Fibroblast of the conjunctiva (primary cell): ENCODE results near the gene MADCAM1.
A peak's percentile ranks its signal among the peaks of the same experiment; 100 is the strongest.

ENCODE experiments used
- DNase-seq: peaks from one replicate; pipeline ENCODE4 v3.0.0-alpha.2; 2010; ENCODE audit warnings: low read depth

MADCAM1 gene

GRCh38 chr19:508204-509150, 12.2 kb downstream of the MADCAM1 start:
- DNase-seq = no peak

GRCh38 chr19:510606-511100, 14.4 kb downstream of the MADCAM1 start:
- DNase-seq = peak; percentile 80

GRCh38 chr19:511101-511851, 15.0 kb downstream of the MADCAM1 start:
- DNase-seq = no peak

- DNase-seq = no peak
These were observed 16.5 kb downstream of the MADCAM1 start for GRCh38 chr19:512547-513365.

GRCh38 chr19:513368-514165, 17.3 kb downstream of the MADCAM1 start:
- no peak for DNase-seq

- no peak for DNase-seq
These were observed 17.9 kb downstream of the MADCAM1 start for GRCh38 chr19:514166-514663.

- peak; percentile 71 for DNase-seq
These were observed 21.7 kb downstream of the MADCAM1 start for GRCh38 chr19:517721-518597.

GRCh38 chr19:518598-519231, 22.4 kb downstream of the MADCAM1 start:
- DNase-seq = no peak

GRCh38 chr19:519449-519865, 23.2 kb downstream of the MADCAM1 start:
- no peak for DNase-seq

- DNase-seq = no peak
These were observed 26.4 kb downstream of the MADCAM1 start for GRCh38 chr19:522726-523125.

- no peak for DNase-seq
These were observed 27.9 kb downstream of the MADCAM1 start for GRCh38 chr19:524062-524674.

GRCh38 chr19:525029-525428, 28.7 kb downstream of the MADCAM1 start:
- no peak for DNase-seq

GRCh38 chr19:525857-526419, 29.7 kb downstream of the MADCAM1 start:
- DNase-seq = no peak

- DNase-seq = no peak
These were observed 34.1 kb downstream of the MADCAM1 start for GRCh38 chr19:530134-531008.

GRCh38 chr19:531009-531752, 34.9 kb downstream of the MADCAM1 start:
- peak; percentile 69 for DNase-seq

- no peak for DNase-seq
These were observed 35.7 kb downstream of the MADCAM1 start, which contains the start of gene CDC34 for GRCh38 chr19:531753-532560. TSS of gene CDC34 (plus strand) at chr19:531760. CDS start at chr19:531932, 172 bp downstream.
